ENCODE measurements around the gene UBE2C.

DNA sequence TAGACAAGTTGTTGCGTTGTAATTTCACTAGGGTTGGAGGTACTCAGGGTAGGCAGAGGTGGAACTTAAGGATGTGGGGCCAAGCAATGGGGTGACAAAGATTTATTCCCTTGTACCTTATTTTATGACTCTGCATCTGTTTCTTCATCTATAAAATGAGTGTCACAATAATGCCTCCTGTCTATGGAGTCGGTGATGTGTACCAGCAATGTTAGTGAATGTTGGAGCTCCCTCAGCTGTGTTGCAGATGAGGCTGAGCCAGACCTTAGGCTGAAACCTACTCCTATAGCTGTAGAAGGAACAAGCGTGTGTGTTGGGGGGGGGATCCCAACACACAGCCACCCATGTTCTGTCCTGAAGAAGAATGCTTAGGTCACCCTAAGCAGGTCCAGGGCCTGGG is 4.5 kb downstream of the UBE2C start:
- TF ChIP-seq, protein P1, sequence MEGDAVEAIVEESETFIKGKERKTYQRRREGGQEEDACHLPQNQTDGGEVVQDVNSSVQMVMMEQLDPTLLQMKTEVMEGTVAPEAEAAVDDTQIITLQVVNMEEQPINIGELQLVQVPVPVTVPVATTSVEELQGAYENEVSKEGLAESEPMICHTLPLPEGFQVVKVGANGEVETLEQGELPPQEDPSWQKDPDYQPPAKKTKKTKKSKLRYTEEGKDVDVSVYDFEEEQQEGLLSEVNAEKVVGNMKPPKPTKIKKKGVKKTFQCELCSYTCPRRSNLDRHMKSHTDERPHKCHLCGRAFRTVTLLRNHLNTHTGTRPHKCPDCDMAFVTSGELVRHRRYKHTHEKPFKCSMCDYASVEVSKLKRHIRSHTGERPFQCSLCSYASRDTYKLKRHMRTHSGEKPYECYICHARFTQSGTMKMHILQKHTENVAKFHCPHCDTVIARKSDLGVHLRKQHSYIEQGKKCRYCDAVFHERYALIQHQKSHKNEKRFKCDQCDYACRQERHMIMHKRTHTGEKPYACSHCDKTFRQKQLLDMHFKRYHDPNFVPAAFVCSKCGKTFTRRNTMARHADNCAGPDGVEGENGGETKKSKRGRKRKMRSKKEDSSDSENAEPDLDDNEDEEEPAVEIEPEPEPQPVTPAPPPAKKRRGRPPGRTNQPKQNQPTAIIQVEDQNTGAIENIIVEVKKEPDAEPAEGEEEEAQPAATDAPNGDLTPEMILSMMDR (IDR thresholded peaks at IDR 0.05; ENCODE audit: insufficient read depth, low read length), result no peak
- TF ChIP-seq, protein P2, sequence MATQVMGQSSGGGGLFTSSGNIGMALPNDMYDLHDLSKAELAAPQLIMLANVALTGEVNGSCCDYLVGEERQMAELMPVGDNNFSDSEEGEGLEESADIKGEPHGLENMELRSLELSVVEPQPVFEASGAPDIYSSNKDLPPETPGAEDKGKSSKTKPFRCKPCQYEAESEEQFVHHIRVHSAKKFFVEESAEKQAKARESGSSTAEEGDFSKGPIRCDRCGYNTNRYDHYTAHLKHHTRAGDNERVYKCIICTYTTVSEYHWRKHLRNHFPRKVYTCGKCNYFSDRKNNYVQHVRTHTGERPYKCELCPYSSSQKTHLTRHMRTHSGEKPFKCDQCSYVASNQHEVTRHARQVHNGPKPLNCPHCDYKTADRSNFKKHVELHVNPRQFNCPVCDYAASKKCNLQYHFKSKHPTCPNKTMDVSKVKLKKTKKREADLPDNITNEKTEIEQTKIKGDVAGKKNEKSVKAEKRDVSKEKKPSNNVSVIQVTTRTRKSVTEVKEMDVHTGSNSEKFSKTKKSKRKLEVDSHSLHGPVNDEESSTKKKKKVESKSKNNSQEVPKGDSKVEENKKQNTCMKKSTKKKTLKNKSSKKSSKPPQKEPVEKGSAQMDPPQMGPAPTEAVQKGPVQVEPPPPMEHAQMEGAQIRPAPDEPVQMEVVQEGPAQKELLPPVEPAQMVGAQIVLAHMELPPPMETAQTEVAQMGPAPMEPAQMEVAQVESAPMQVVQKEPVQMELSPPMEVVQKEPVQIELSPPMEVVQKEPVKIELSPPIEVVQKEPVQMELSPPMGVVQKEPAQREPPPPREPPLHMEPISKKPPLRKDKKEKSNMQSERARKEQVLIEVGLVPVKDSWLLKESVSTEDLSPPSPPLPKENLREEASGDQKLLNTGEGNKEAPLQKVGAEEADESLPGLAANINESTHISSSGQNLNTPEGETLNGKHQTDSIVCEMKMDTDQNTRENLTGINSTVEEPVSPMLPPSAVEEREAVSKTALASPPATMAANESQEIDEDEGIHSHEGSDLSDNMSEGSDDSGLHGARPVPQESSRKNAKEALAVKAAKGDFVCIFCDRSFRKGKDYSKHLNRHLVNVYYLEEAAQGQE (IDR thresholded peaks at IDR 0.05; ENCODE audit: insufficient replicate concordance, low read depth), result no peak
- TF ChIP-seq SPI1 (IDR thresholded peaks at IDR 0.05; ENCODE audit: borderline replicate concordance, low read depth), result no peak

All from HL-60 (cell line).